ENCODE data around the gene RASGEF1B. TPM values are rescaled to one million over a fixed set of nuclear protein-coding genes. Genes with fewer than 3 reads are reported as not detected.

The RASGEF1B gene
- total and polyA plus RNA-seq, 2 donors (not counting 3 experiments of a cell fraction or from before 2014, with no cell fraction given), result not detected

DNA sequence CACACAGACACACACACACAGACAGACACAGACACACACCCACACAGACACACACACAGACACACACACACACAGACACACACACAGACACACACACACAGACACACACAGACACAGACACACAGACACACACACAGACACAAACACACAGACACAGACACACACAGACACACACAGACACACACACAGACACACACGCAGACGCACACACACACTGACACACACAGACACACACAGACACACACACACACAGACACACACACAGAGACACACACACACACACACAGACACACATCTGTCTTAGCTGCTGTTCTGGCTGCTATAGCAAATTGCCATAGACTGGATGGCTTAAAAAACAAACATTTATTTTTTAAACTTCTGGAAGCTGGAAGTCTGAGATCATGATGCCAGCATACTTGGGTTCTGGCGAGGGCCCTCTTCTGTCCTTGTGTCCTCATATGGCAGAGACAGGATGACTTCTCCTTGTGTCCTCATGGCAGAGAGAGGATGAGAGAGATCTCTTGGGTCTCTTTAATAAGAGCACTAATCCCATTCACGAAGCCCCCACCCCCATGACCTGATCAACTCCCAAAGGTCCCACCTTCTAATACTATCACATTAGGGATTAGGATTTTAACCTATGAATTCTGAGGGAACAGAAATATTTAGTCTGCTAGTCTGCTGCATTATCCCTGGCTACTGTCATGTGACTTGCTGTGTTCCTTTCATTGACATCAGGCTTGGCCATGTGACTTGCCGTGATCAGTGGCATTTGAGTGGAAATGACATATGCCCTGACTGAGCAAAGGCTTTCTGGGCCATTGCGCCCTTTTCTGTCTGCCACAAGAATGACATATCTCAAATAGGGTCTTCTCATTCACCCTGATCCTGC lies 32.7 kb upstream of the RASGEF1B start:
- CTCF ChIA-PET, result no interaction called here
- Histone ChIP-seq H3K4me1 (ENCODE audit: control insufficient read depth, extremely low read depth, insufficient read depth, low read length) (no peaks in the 10 kb centered on the region), H3K27me3 (ENCODE audit: control insufficient read depth in 2 of 2, insufficient read depth in 2 of 2, low read length in 2 of 2) (no peaks in the 10 kb centered on the region), H4K20me1 (replicated peaks; ENCODE audit: control insufficient read depth, extremely low read depth, insufficient read depth, low read length) (no peaks in the 10 kb centered on the region), H3K4me2 (ENCODE audit: insufficient read depth, low read length) (no peak overlapping the region), H3K36me3 (ENCODE audit: control insufficient read depth in 2 of 2, extremely low read depth in 1 of 2, insufficient read depth in 2 of 2, low read length in 2 of 2) (no peaks in the 10 kb centered on the region), H3K9me1 (replicated peaks; ENCODE audit: control insufficient read depth, extremely low read depth, insufficient read depth, low read length) (no peaks in the 10 kb centered on the region), H3K9ac (replicated peaks; ENCODE audit: extremely low read depth, insufficient read depth, low read length) (no peak overlapping the region), H3K9me3 (replicated peaks; ENCODE audit: control insufficient read depth, insufficient read depth, low read length) (no peaks in the 10 kb centered on the region), H3K27ac (ENCODE audit: insufficient read depth, low read depth, low read length) (no peak overlapping the region), H3K4me3 (replicated peaks in 1 of 3; ENCODE audit: insufficient read depth in 1 of 3, low read depth in 1 of 3, low read length in 3 of 3) (no peak overlapping the region), H3K79me2 (ENCODE audit: control insufficient read depth, insufficient read depth, low read length) (no peaks in the 10 kb centered on the region), H2AFZ (ENCODE audit: low read depth, low read length) (no peak overlapping the region)
- intact Hi-C loops (cut with micrococcal nuclease), result no loop called here
- no TSS peak for BruUV-seq (replicated peaks)
- FAIRE-seq, result no peak
- no peak for DNase-seq (ENCODE audit: low read depth, low spot score)
- dilution Hi-C loops (cut with MboI; ENCODE audit: extremely low pct_ligation_motif_present, low sequenced_read_pairs), result no loop called here
- POLR2A ChIA-PET, result no interaction called here
- no peak for TF ChIP-seq GATA2 (IDR thresholded peaks at IDR 0.05; ENCODE audit: insufficient read depth, insufficient read length, low read depth, low read length)
- no peak for TF ChIP-seq EZH2 (IDR thresholded peaks at IDR 0.05; ENCODE audit: borderline replicate concordance, low read depth, low read length, severe bottlenecking)
- TF ChIP-seq MYC (IDR thresholded peaks at IDR 0.05; ENCODE audit: low read depth, low read length), result no peak
- TF ChIP-seq CTCF (IDR thresholded peaks at IDR 0.05; ENCODE audit: extremely low read depth in 1 of 2, insufficient read depth in 1 of 2, low read depth in 1 of 2, low read length in 2 of 2), result no peak
- TF ChIP-seq JUN (IDR thresholded peaks at IDR 0.05; ENCODE audit: borderline replicate concordance, insufficient read depth, insufficient read length, low read depth), result no peak
- no peak for TF ChIP-seq MAX (IDR thresholded peaks at IDR 0.05; ENCODE audit: insufficient read depth, insufficient read length)
- no peak for TF ChIP-seq FOS (IDR thresholded peaks at IDR 0.05; ENCODE audit: borderline replicate concordance, insufficient read depth, low read length)
- no peak for TF ChIP-seq POLR2A (IDR thresholded peaks at IDR 0.05; ENCODE audit: low read depth, low read length)
- TF ChIP-seq POLR2AphosphoS5 (IDR thresholded peaks at IDR 0.05; ENCODE audit: insufficient read depth, low read depth, low read length), result no peak

Measured in endothelial cell of umbilical vein (primary cell).